Measurements from ENCODE around the gene ENTPD8.

- TF ChIP-seq RBBP5 (conservative IDR thresholded peaks at IDR 0.05) (no peak), SMC3 (IDR thresholded peaks at IDR 0.05; ENCODE audit: borderline replicate concordance, low read length) (no peak)
Observed at GRCh38 chr9:137388589-137389427, 52.3 kb downstream of the ENTPD8 start.
